GM18870 (cell line): ENCODE data around the gene FN3K.
A peak's percentile ranks its signal among the peaks of the same experiment; 100 is the strongest.
"Not testable (repeated sequence)": the region's sequence is repeated elsewhere in the genome, so short reads cannot be mapped to it uniquely, and the experiment has no call there.

Experiments
- ATAC-seq: cut with Tn5 transposase; IDR thresholded peaks from one replicate; pipeline ENCODE4 v1.9.1; 2021; ENCODE audit warnings: moderate library complexity; ENCODE audit not compliant: unreplicated experiment

Gene FN3K

GRCh38 chr17:82736511-82737185, 1.2 kb downstream of the FN3K start:
- no peak for ATAC-seq

- ATAC-seq = no peak
Observed at GRCh38 chr17:82737967-82738877, 2.8 kb downstream of the FN3K start.

GRCh38 chr17:82740906-82741759, 5.7 kb downstream of the FN3K start:
- ATAC-seq = no peak

GRCh38 chr17:82743344-82744219, 8.2 kb downstream of the FN3K start:
- no peak for ATAC-seq

- not testable (repeated sequence) for ATAC-seq
Observed at GRCh38 chr17:82744736-82745135, 9.3 kb downstream of the FN3K start.

- ATAC-seq = no peak
Observed at GRCh38 chr17:82745524-82745923, 10.1 kb downstream of the FN3K start.

- no peak for ATAC-seq
Observed at GRCh38 chr17:82748756-82749155, 13.3 kb downstream of the FN3K start.

- ATAC-seq = no peak
Observed at GRCh38 chr17:82750241-82750908, 15.0 kb downstream of the FN3K start.

GRCh38 chr17:82751171-82751570, 15.8 kb downstream of the FN3K start:
- no peak for ATAC-seq

- peak; percentile 41 for ATAC-seq
Observed at GRCh38 chr17:82751571-82752370, 16.4 kb downstream of the FN3K start, which contains the start of gene TBCD. Gene TBCD (plus strand): TSS chr17:82752065. CDS start chr17:82752194, 129 bp downstream.

GRCh38 chr17:82752371-82753200, 17.2 kb downstream of the FN3K start:
- ATAC-seq = no peak

GRCh38 chr17:82753201-82753464, 17.7 kb downstream of the FN3K start:
- no peak for ATAC-seq

GRCh38 chr17:82754297-82755208, 19.1 kb downstream of the FN3K start:
- no peak for ATAC-seq

GRCh38 chr17:82756166-82756565, 20.8 kb downstream of the FN3K start:
- no peak for ATAC-seq

- ATAC-seq = no peak
Observed at GRCh38 chr17:82765371-82765770, 30.0 kb downstream of the FN3K start.

GRCh38 chr17:82767041-82767754, 31.8 kb downstream of the FN3K start:
- no peak for ATAC-seq

- ATAC-seq = no peak
Observed at GRCh38 chr17:82769041-82769440, 33.6 kb downstream of the FN3K start.
